Spleen (tissue), 11 donors: ENCODE measurements around the gene CLASP2. TPM values are rescaled to one million over a fixed set of nuclear protein-coding genes. Genes with fewer than 3 reads are reported as not detected.

Experiments used
- DNase-seq: peaks from one replicate; pipeline ENCODE4 v3.0.0-alpha.2; 2020
- H3K27ac ChIP-seq, 8 donors: fragments of 200-600 bp; sonication (generic) in 7 of 8; 1 replicate in 4 of 8; 2 replicates in 4 of 8; pipeline versions ENCODE4 v1.5.0 to v1.8.0; 2016 to 2021; ENCODE audit warnings: inconsistent platforms in 4 of 8, mild to moderate bottlenecking in 4 of 8, moderate library complexity in 1 of 8
- H3K27me3 ChIP-seq, 7 donors: fragments of 200-600 bp; sonication (generic) in 6 of 7; replicated peaks in 1 of 7; 1 replicate in 4 of 7; 2 replicates in 3 of 7; pipeline versions ENCODE4 v1.5.0 to v1.8.0; 2016 to 2021; ENCODE audit warnings: inconsistent platforms in 3 of 7, mild to moderate bottlenecking in 1 of 7
- H3K36me3 ChIP-seq, 6 donors: fragments of 200-600 bp; sonication (generic) in 5 of 6; 1 replicate in 4 of 6; 2 replicates in 2 of 6; pipeline versions ENCODE4 v1.5.0 to v1.8.0; 2016 to 2021; ENCODE audit warnings: inconsistent platforms in 2 of 6
- H3K4me1 ChIP-seq, 6 donors: fragments of 200-600 bp; sonication (generic) in 5 of 6; 1 replicate in 3 of 6; 2 replicates in 3 of 6; pipeline versions ENCODE4 v1.5.0 to v1.8.0; 2016 to 2021; ENCODE audit warnings: inconsistent platforms in 3 of 6
- H3K4me3 ChIP-seq, 8 donors: fragments of 200-600 bp; sonication (generic) in 7 of 8; 1 replicate in 4 of 8; 2 replicates in 4 of 8; pipeline versions ENCODE4 v1.5.0 to v1.8.0; 2016 to 2021; ENCODE audit warnings: inconsistent platforms in 4 of 8, mild to moderate bottlenecking in 4 of 8, moderate library complexity in 2 of 8
- H3K9me3 ChIP-seq, 8 donors: fragments of 200-600 bp; sonication (generic) in 7 of 8; 1 replicate in 4 of 8; 2 replicates in 4 of 8; pipeline versions ENCODE4 v1.5.0 to v1.8.0; 2016 to 2021; ENCODE audit warnings: inconsistent platforms in 4 of 8
- CTCF ChIP-seq, 11 experiments: fragments of 200-600 bp in 7 of 11; fragments of 450-650 bp in 4 of 11; sonication (generic) in 4 of 11; IDR thresholded peaks in 8 of 11; conservative IDR thresholded peaks in 3 of 11; 1 replicate in 7 of 11; 2 replicates in 4 of 11; pipeline versions ENCODE4 v1.4.0 to v1.8.0; 2016 to 2021; ENCODE audit warnings: antibody characterized with exemption in 11 of 11, inconsistent platforms in 4 of 11, mild to moderate bottlenecking in 1 of 11
- POLR2A ChIP-seq, 3 donors: fragments of 450-650 bp; IDR thresholded peaks; one replicate each; pipeline ENCODE4 v1.5.1; 2017; ENCODE audit warnings: antibody characterized with exemption in 3 of 3, mild to moderate bottlenecking in 1 of 3
- POLR2AphosphoS5 ChIP-seq, 3 donors: sonication (generic); formaldehyde crosslinking; IDR thresholded peaks; one replicate each; pipeline ENCODE4 v1.5.1; 2017; ENCODE audit warnings: antibody characterized with exemption in 3 of 3
- WGBS, 5 donors: extraction: QIAGEN DNeasy Blood & Tissue Kit in 3 of 5; methylation state at CpG; one replicate each; pipeline versions ENCODE4 v1.1.5 to v1.1.7; 2013 to 2018; 5-methylcytosine and 5-hydroxymethylcytosine counted together
- intact Hi-C: fragments of 100-400 bp; cut with DNase I; formaldehyde crosslinking; loops from one replicate; pipeline ENCODE4 v1.15.0; 2023; ENCODE audit warnings: low total_unique reads
- polyA plus RNA-seq, 3 donors: library from polyadenylated mRNA; stranded (reverse); fragments of 200-250 nt; gene quantifications; one replicate each; pipeline ENCODE4 v1.2.1, GENCODE V29; 2013
- total RNA-seq, 7 donors: library from RNA; depleted of rRNA in 3 of 7; stranded (reverse); fragments of >200 nt in 3 of 7; fragmentation: NEBNext Ultra II Directional in 4 of 7; extraction: Animal tissue kit (Norgen Biotek cat#: 25700) in 4 of 7; gene quantifications; one replicate each; pipeline versions ENCODE4 v1.1.0 to v1.2.1, GENCODE V29; 2016 to 2021
- donor health status: healthy with polysubstance abuse.
- donor health status: DM: no; HTN: no; CAD: no; lungs with moderate emphysema.
- donor health status: DM: no; HTN: no; CAD: no.
- donor health status: Bipolar disorder and iron deficiency.
- donor health status: healthy.
- donor health status: DM: no; HTN: no; CAD: no.
- donor health status: DM: yes; HTN: yes; CAD: no.

Gene CLASP2
- total and polyA plus RNA-seq, 10 donors, result 8.7 to 200 (median 72.5) TPM

GRCh38 chr3:33612607-33613006 lies 105.4 kb downstream of the CLASP2 start:
- TF ChIP-seq POLR2AphosphoS5 (IDR thresholded peaks at IDR 0.05), result no peak
- TF ChIP-seq CTCF (IDR thresholded peaks at IDR 0.05 in 8 of 11, conservative IDR thresholded peaks at IDR 0.05 in 3 of 11), result no peak
- no peak for TF ChIP-seq POLR2A (IDR thresholded peaks at IDR 0.05)
- no peak for DNase-seq
- H3K27me3 ChIP-seq, result no peaks in the 10 kb centered on the region
- 89 to 97% (median 96%) methylated on average over 1 of the region's 1 CpG for WGBS, 5 donors
- no peaks in the 10 kb centered on the region for H3K4me1 ChIP-seq
- H3K36me3 ChIP-seq, result peaks cover 2 to 58% (median 13%) of the 10 kb centered on the region in 6 donors
- intact Hi-C loops, result no loop called here
- H3K4me3 ChIP-seq, result no peak overlapping the region
- no peaks in the 10 kb centered on the region for H3K9me3 ChIP-seq
- H3K27ac ChIP-seq, result no peak overlapping the region

GRCh38 chr3:33602829-33603228 lies 115.2 kb downstream of the CLASP2 start:
- no peaks in the 10 kb centered on the region for H3K9me3 ChIP-seq
- intact Hi-C loops, result no loop called here
- DNase-seq, result no peak
- H3K27me3 ChIP-seq, result no peaks in the 10 kb centered on the region
- no peaks in the 10 kb centered on the region for H3K4me1 ChIP-seq
- H3K36me3 ChIP-seq, result peaks cover 2 to 98% (median 66%) of the 10 kb centered on the region in 6 donors
- no peak for TF ChIP-seq POLR2A (IDR thresholded peaks at IDR 0.05)
- no peak for TF ChIP-seq POLR2AphosphoS5 (IDR thresholded peaks at IDR 0.05)
- no peak overlapping the region for H3K4me3 ChIP-seq
- WGBS, 5 donors, result 95 to 99% (median 96%) methylated on average over 7 of the region's 7 CpGs
- H3K27ac ChIP-seq, result no peak overlapping the region

GRCh38 chr3:33597257-33597689 lies 120.8 kb downstream of the CLASP2 start:
- DNase-seq, result no peak
- Histone ChIP-seq H3K27me3 (no peaks in the 10 kb centered on the region), H3K36me3 (peaks cover 0 to 68% (median 26%) of the 10 kb centered on the region in 6 donors), H3K9me3 (no peaks in the 10 kb centered on the region), H3K27ac (no peak overlapping the region), H3K4me1 (no peaks in the 10 kb centered on the region), H3K4me3 (no peak overlapping the region)
- WGBS, 5 donors, result 60 to 87% (median 77%) methylated on average over 2 of the region's 2 CpGs
- no peak for TF ChIP-seq POLR2A (IDR thresholded peaks at IDR 0.05)
- intact Hi-C loops, result no loop called here

GRCh38 chr3:33592999-33593398 lies 125.1 kb downstream of the CLASP2 start:
- 86 to 92% (median 89%) methylated on average over 1 of the region's 1 CpG for WGBS, 5 donors
- H3K27ac ChIP-seq, result no peak overlapping the region
- H3K4me1 ChIP-seq, result no peaks in the 10 kb centered on the region
- no peaks in the 10 kb centered on the region for H3K9me3 ChIP-seq
- TF ChIP-seq POLR2AphosphoS5 (IDR thresholded peaks at IDR 0.05) (no peak), CTCF (IDR thresholded peaks at IDR 0.05 in 8 of 11, conservative IDR thresholded peaks at IDR 0.05 in 3 of 11) (no peak), POLR2A (IDR thresholded peaks at IDR 0.05) (no peak)
- H3K27me3 ChIP-seq, result no peaks in the 10 kb centered on the region
- DNase-seq, result no peak
- no peak overlapping the region for H3K4me3 ChIP-seq
- peaks cover 0 to 70% (median 34%) of the 10 kb centered on the region in 6 donors for H3K36me3 ChIP-seq
- intact Hi-C loops, result no loop called here

GRCh38 chr3:33590541-33590940 lies 127.5 kb downstream of the CLASP2 start:
- no peak overlapping the region for H3K4me3 ChIP-seq
- 76 to 94% (median 85%) methylated on average over 2 of the region's 2 CpGs for WGBS, 5 donors
- TF ChIP-seq POLR2A (IDR thresholded peaks at IDR 0.05) (no peak), POLR2AphosphoS5 (IDR thresholded peaks at IDR 0.05) (no peak), CTCF (IDR thresholded peaks at IDR 0.05 in 8 of 11, conservative IDR thresholded peaks at IDR 0.05 in 3 of 11) (no peak)
- H3K36me3 ChIP-seq, result peaks cover 0 to 76% (median 40%) of the 10 kb centered on the region in 6 donors
- no peaks in the 10 kb centered on the region for H3K4me1 ChIP-seq
- intact Hi-C loops, result no loop called here
- H3K9me3 ChIP-seq, result no peaks in the 10 kb centered on the region
- no peaks in the 10 kb centered on the region for H3K27me3 ChIP-seq
- DNase-seq, result no peak
- H3K27ac ChIP-seq, result no peak overlapping the region
